Activated naive CD4-positive, alpha-beta T cell treated with anti-CD3 and anti-CD28 coated beads for 36 hours (primary cell): ENCODE results near the gene CDK14. TPM values are rescaled to one million over a fixed set of nuclear protein-coding genes. Genes with fewer than 3 reads are reported as not detected.

Experiments used
- CTCF ChIA-PET: fragments of 350-600 bp; sonication (Branson Sonifier 250); formaldehyde crosslinking; loops from one replicate; lab custom pipeline; 2021; ENCODE audit warnings: antibody characterized with exemption; lab: Charles Lee
- DNase-seq: peaks from one replicate; pipeline ENCODE4 v3.0.0-alpha.2; 2020
- H3K27ac Mint-ChIP-seq: one replicate; pipeline ENCODE4 v1.8.0; 2021; ENCODE audit warnings: mild to moderate bottlenecking, mixed read lengths
- H3K27me3 Mint-ChIP-seq: one replicate; pipeline ENCODE4 v1.8.0; 2021; ENCODE audit warnings: low read depth, mixed read lengths
- H3K36me3 Mint-ChIP-seq: one replicate; pipeline ENCODE4 v1.8.0; 2021; ENCODE audit warnings: low read depth, mixed read lengths
- H3K4me1 Mint-ChIP-seq: one replicate; pipeline ENCODE4 v1.8.0; 2021; ENCODE audit warnings: low read depth, mixed read lengths
- H3K4me3 Mint-ChIP-seq: one replicate; pipeline ENCODE4 v1.8.0; 2021; ENCODE audit warnings: mild to moderate bottlenecking, moderate library complexity, mixed read lengths
- H3K9me3 Mint-ChIP-seq: one replicate; pipeline ENCODE4 v1.8.0; 2021; ENCODE audit warnings: mixed read lengths
- intact Hi-C: fragments of 100-400 bp; cut with micrococcal nuclease; formaldehyde crosslinking; loops from one replicate; pipeline ENCODE4 v1.15.1; 2023
- total RNA-seq, 2 experiments: library from RNA; stranded (reverse); gene quantifications; one replicate each; pipeline ENCODE4 v1.2.3, GENCODE V29; 2021

CDK14 gene
- total RNA-seq, 2 experiments from 2014 or later, result 0.42 to 0.81 TPM

- intact Hi-C loops, result no loop called here
- H3K4me3 Mint-ChIP-seq, result no peak overlapping the region
- no peaks in the 10 kb centered on the region for H3K9me3 Mint-ChIP-seq
- no peaks in the 10 kb centered on the region for H3K36me3 Mint-ChIP-seq
- no peaks in the 10 kb centered on the region for H3K4me1 Mint-ChIP-seq
- CTCF ChIA-PET, result no interaction called here
- no peak overlapping the region for H3K27ac Mint-ChIP-seq
- DNase-seq, result no peak
- no peaks in the 10 kb centered on the region for H3K27me3 Mint-ChIP-seq
These were observed 424.7 kb downstream of the CDK14 start for GRCh38 chr7:91020636-91021385.

GRCh38 chr7:91021956-91022355, 425.8 kb downstream of the CDK14 start:
- H3K4me1 Mint-ChIP-seq, result no peaks in the 10 kb centered on the region
- H3K27me3 Mint-ChIP-seq, result no peaks in the 10 kb centered on the region
- DNase-seq, result no peak
- no peak overlapping the region for H3K4me3 Mint-ChIP-seq
- CTCF ChIA-PET, result no interaction called here
- intact Hi-C loops, result no loop called here
- no peaks in the 10 kb centered on the region for H3K9me3 Mint-ChIP-seq
- no peak overlapping the region for H3K27ac Mint-ChIP-seq
- H3K36me3 Mint-ChIP-seq, result no peaks in the 10 kb centered on the region

GRCh38 chr7:91025906-91026390, 429.8 kb downstream of the CDK14 start:
- no peaks in the 10 kb centered on the region for H3K4me1 Mint-ChIP-seq
- H3K36me3 Mint-ChIP-seq, result no peaks in the 10 kb centered on the region
- H3K27me3 Mint-ChIP-seq, result no peaks in the 10 kb centered on the region
- H3K27ac Mint-ChIP-seq, result no peak overlapping the region
- no peak for DNase-seq
- H3K4me3 Mint-ChIP-seq, result no peak overlapping the region
- H3K9me3 Mint-ChIP-seq, result no peaks in the 10 kb centered on the region
- CTCF ChIA-PET, result no interaction called here
- intact Hi-C loops, result no loop called here

GRCh38 chr7:91029688-91030087, 433.6 kb downstream of the CDK14 start:
- Mint-ChIP-seq H3K27me3 (peaks cover 3% of the 10 kb centered on the region), H3K4me3 (no peak overlapping the region), H3K27ac (no peak overlapping the region), H3K36me3 (no peaks in the 10 kb centered on the region), H3K9me3 (no peaks in the 10 kb centered on the region), H3K4me1 (no peaks in the 10 kb centered on the region)
- intact Hi-C loops, result loop anchor here (10.0 kb wide), 1 partner anchor 475 kb away; no protein-coding TSS in a partner anchor
- DNase-seq, result no peak
- CTCF ChIA-PET, result no interaction called here

GRCh38 chr7:91030680-91031380, 434.7 kb downstream of the CDK14 start:
- CTCF ChIA-PET, result no interaction called here
- intact Hi-C loops, result loop anchor here (10.0 kb wide), 1 partner anchor 476 kb away; no protein-coding TSS in a partner anchor
- DNase-seq, result no peak
- Mint-ChIP-seq H3K27me3 (peaks cover 3% of the 10 kb centered on the region), H3K27ac (no peak overlapping the region), H3K4me3 (no peak overlapping the region), H3K9me3 (no peaks in the 10 kb centered on the region), H3K4me1 (no peaks in the 10 kb centered on the region), H3K36me3 (no peaks in the 10 kb centered on the region)

GRCh38 chr7:91031757-91032156, 435.6 kb downstream of the CDK14 start:
- H3K36me3 Mint-ChIP-seq, result no peaks in the 10 kb centered on the region
- intact Hi-C loops, result loop anchor here (10.0 kb wide), 1 partner anchor 477 kb away; no protein-coding TSS in a partner anchor
- H3K4me1 Mint-ChIP-seq, result no peaks in the 10 kb centered on the region
- H3K4me3 Mint-ChIP-seq, result no peak overlapping the region
- CTCF ChIA-PET, result no interaction called here
- H3K9me3 Mint-ChIP-seq, result no peaks in the 10 kb centered on the region
- peaks cover 3% of the 10 kb centered on the region for H3K27me3 Mint-ChIP-seq
- H3K27ac Mint-ChIP-seq, result no peak overlapping the region
- no peak for DNase-seq

- peaks cover 3% of the 10 kb centered on the region for H3K27me3 Mint-ChIP-seq
- no peak for DNase-seq
- H3K4me1 Mint-ChIP-seq, result no peaks in the 10 kb centered on the region
- no peak overlapping the region for H3K4me3 Mint-ChIP-seq
- H3K27ac Mint-ChIP-seq, result no peak overlapping the region
- CTCF ChIA-PET, result interaction anchor here (0.9 kb wide), 1 partner anchor 578 kb away, joined by 5 read pairs; no protein-coding TSS in a partner anchor
- intact Hi-C loops, result loop anchor here (10.0 kb wide), 1 partner anchor 479 kb away; no protein-coding TSS in a partner anchor
- H3K36me3 Mint-ChIP-seq, result no peaks in the 10 kb centered on the region
- no peaks in the 10 kb centered on the region for H3K9me3 Mint-ChIP-seq
These were observed 437.5 kb downstream of the CDK14 start for GRCh38 chr7:91033574-91033973.

- Mint-ChIP-seq H3K4me3 (no peak overlapping the region), H3K27ac (no peak overlapping the region), H3K36me3 (no peaks in the 10 kb centered on the region), H3K27me3 (peaks cover 3% of the 10 kb centered on the region), H3K9me3 (no peaks in the 10 kb centered on the region), H3K4me1 (no peaks in the 10 kb centered on the region)
- peak; percentile 58 for DNase-seq
- CTCF ChIA-PET, result interaction anchor here (0.6 to 1.3 kb wide), 6 partner anchors 11 to 1750 kb away, joined by 3 to 7 read pairs (median 4); no protein-coding TSS in a partner anchor
- intact Hi-C loops, result loop anchor here (1.0 to 10.0 kb wide), 5 partner anchors 326 to 579 kb away; no protein-coding TSS in a partner anchor
These were observed 438.6 kb downstream of the CDK14 start for GRCh38 chr7:91034459-91035368.

- peaks cover 3% of the 10 kb centered on the region for H3K27me3 Mint-ChIP-seq
- no peaks in the 10 kb centered on the region for H3K36me3 Mint-ChIP-seq
- no peak for DNase-seq
- no peak overlapping the region for H3K4me3 Mint-ChIP-seq
- H3K27ac Mint-ChIP-seq, result no peak overlapping the region
- no peaks in the 10 kb centered on the region for H3K9me3 Mint-ChIP-seq
- no peaks in the 10 kb centered on the region for H3K4me1 Mint-ChIP-seq
- intact Hi-C loops, result loop anchor here (10.0 kb wide), 1 partner anchor 484 kb away; no protein-coding TSS in a partner anchor
- CTCF ChIA-PET, result no interaction called here
These were observed 442.9 kb downstream of the CDK14 start for GRCh38 chr7:91039033-91039432.

- Mint-ChIP-seq H3K27me3 (no peaks in the 10 kb centered on the region), H3K27ac (no peak overlapping the region), H3K9me3 (no peaks in the 10 kb centered on the region), H3K36me3 (no peaks in the 10 kb centered on the region), H3K4me3 (no peak overlapping the region), H3K4me1 (no peaks in the 10 kb centered on the region)
- intact Hi-C loops, result no loop called here
- CTCF ChIA-PET, result no interaction called here
- DNase-seq, result no peak
These were observed 445.0 kb downstream of the CDK14 start for GRCh38 chr7:91041141-91041540.

GRCh38 chr7:91041901-91042484, 445.9 kb downstream of the CDK14 start:
- Mint-ChIP-seq H3K27me3 (no peaks in the 10 kb centered on the region), H3K36me3 (no peaks in the 10 kb centered on the region), H3K4me1 (no peaks in the 10 kb centered on the region), H3K27ac (no peak overlapping the region), H3K4me3 (no peak overlapping the region), H3K9me3 (no peaks in the 10 kb centered on the region)
- no peak for DNase-seq
- CTCF ChIA-PET, result interaction anchor here (0.6 kb wide), 1 partner anchor 595 kb away, joined by 4 read pairs; no protein-coding TSS in a partner anchor
- intact Hi-C loops, result no loop called here
